Erythroblast (primary cell): ENCODE measurements around the gene RPRML.

Source experiments
- GATA1 ChIP-seq: IDR thresholded peaks from 2 replicates; pipeline ENCODE4 v1.6.1; 2011; ENCODE audit warnings: low read depth, mild to moderate bottlenecking, control low read depth, low read length, moderate library complexity
- POLR2A ChIP-seq: IDR thresholded peaks from 2 replicates; pipeline ENCODE4 v1.6.1; 2011; ENCODE audit warnings: mild to moderate bottlenecking, low read length

- TF ChIP-seq POLR2A, result no peak
- no peak for TF ChIP-seq GATA1
Observed at GRCh38 chr17:46947216-46947615, 31.8 kb downstream of the RPRML start.
